HG03095 (cell line): ENCODE measurements around the gene KRT73.

Source experiments
- ATAC-seq: cut with Tn5 transposase; IDR thresholded peaks from one replicate; pipeline ENCODE4 v1.9.1; 2021; ENCODE audit warnings: moderate library complexity; ENCODE audit not compliant: unreplicated experiment

The KRT73 gene

DNA sequence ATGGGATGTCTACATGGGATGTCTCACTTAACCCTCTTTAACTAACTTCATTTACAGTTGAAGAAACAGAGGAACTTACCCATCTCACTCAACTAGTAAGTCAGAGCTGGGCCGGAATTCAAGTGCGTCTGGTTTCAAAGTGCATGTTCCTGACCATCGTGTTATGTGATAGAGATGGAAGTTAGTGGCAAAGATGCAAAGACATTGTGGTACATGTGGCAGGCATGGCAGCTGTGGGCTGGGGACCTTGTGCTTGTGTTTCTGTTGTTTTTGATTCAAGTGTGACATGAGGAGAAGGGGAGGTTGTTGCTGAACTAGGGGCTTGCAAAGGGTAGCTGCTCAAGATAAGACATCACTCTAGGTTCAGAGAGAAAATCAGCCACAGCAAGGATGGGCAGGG, 42.4 kb downstream of the KRT73 start:
- ATAC-seq = no peak

DNA sequence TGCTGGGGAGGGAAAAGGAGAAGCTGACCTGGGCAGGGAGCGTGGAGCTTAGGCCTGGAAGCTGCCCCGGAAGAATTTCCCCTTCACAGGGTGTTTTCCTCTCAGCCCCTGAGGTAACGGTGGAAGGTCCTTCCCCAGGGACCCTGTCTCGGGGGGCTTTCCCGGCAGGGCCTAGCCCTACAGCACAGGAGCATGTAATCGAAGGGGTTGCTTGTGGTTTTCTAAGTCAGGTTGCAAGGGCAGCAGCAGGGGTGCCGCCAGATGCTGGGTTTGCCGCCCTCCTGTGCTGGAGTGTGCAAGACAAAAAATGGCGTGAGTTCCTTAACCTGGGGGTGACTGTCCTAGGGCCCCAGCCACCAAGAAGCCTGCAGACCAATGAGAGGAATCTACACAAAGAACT, 43.1 kb downstream of the KRT73 start:
- no peak for ATAC-seq

DNA sequence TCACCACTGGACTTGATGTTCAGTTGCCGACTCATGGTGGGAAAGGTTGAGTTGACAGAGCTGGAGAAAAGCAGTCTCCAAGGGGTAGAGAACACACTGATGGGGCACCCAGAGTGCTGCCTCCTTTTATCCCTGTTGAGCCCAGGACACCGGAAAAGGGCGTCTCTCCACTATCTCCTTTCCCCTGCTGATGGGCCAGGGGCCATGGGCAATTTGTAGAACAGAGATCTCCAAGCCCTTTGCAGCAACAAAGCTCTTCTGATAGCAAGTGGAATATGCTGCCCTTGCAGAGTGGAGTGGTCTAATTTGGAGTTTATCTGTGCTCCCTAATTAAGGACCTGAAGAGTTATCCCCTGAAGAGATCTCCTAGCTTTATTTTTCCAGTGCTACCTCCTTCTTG, 44.6 kb downstream of the KRT73 start, which contains the start of gene KRT74:
KRT74 (minus strand) TSS at position 101 of the 400 bp plus-strand sequence; CDS start at position 35, 66 bp downstream.
- no peak for ATAC-seq

DNA sequence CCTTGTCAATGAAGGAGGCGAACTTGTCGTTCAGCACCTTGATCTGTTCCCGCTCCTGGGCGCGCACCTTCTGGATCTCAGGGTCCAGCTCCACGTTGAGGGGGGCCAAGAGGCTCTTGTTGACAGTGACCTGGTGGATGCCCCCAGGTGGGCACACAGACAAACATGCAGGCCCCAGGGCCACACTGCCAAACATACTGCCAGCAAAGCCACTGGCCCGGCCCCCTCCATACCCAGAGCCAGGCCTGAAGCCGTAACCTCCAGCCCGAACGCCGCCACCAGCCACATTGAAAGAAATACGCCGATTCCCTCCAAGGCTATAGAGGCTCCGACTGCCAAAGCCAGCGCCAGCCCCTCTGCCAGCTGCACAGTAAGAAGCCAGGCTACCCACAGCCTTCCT, 45.1 kb downstream of the KRT73 start:
- ATAC-seq = no peak

DNA sequence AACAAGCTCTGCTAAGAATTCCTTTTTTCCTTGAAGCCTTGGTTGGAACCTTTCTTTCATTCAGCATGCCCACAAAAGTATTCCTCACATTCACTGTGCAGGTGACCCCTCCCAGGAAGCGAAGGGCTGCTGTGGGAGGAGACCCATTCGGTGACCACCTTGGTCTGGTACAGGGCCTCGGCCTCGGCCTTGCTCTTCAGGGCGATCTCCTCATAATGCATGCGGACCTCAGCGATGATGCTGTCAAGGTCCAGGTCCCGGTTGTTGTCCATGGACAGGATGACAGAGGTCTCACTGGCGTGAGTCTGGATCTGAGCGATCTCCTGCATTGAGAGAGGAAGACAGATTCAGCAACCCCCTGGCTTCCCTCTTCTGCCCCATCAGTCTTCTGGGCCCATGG, 47.8 kb downstream of the KRT73 start:
- ATAC-seq = no peak

DNA sequence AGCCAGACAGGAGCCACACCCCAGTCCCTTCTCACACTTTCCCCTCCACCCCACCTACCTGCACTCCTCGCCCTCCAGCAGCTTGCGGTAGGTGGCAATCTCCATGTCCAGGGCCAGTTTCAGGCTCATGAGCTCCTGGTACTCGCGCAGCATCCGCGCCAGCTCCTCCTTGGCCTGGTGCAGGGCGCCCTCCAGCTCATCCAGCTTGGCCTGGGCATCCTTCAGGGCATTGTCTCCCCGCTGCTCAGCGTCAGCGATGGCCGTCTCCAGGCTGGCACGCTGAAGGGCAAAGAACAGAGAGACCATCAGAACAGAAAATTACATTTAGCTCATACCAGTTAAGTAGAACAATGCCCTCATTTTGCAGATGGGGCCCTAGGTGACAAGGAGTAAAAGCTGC, 50.2 kb downstream of the KRT73 start:
- ATAC-seq = no peak

DNA sequence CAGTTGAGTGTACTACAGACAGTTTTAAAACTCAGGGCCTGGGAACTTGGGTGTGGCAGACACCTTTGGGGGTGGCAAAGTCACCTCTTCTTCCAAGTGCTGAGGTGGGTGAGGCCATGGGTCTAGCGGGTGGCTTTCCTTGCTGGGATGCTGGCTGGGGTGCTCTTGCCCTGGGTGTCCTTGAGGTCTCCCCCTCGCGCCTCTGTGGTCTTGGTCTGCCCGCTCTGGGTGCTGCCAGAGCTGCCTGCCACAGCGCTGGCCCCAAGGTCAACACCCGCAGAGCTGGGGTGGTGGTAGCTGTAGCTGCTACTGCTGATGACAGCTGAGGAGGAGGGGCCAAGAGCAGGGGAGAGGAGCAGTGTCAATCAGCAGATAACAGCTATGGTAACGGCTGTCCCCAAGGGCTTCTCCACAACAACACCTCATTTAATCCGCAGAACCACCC, 51.5 kb downstream of the KRT73 start:
- ATAC-seq = no peak

DNA sequence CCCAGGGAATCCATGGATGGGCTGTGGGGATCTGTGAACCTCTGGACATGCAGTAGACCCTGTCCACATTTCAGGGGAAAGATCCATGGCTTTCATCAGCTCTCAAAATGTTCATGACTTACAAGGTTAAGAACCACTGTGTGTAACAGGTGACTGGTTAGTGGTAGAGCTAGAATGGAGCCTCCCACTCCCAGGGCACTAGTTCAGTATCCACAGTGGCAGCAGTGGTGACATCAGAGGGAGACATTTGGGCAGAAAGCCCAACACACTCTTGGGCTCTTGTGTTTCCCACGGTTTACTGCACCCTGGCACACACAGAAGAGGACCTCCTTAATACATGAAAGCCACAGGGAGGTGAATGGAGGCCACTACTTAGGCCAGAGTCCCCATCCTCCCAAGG, 53.8 kb downstream of the KRT73 start:
- no peak for ATAC-seq

DNA sequence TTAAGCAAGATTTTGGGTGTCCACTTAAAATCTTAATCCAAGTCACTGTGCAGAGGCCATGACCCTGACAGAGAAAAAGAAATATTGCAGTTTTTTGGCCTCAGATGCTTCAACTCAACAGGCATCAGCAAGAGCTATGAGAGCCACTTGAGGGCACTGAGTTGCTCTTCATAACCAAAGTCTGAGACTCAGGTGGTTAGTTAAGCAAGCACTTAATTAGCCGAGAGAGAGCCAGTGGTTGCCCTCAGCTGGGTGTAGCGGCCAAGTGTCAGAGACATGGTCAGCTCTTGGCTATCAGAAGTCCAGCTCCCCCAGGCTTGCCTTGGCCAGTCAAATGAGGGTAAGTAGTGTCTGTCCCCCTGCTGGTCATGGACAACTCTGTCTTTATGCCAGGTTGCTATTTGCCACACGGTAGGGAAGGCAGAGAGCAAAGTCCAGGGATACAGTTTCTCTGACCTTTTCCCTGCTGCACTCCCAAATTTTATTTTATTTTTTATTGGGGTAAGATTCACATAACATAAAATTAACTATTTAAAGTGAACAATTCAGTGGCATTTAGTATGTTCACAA, 56.4 kb downstream of the KRT73 start:
- no peak for ATAC-seq

DNA sequence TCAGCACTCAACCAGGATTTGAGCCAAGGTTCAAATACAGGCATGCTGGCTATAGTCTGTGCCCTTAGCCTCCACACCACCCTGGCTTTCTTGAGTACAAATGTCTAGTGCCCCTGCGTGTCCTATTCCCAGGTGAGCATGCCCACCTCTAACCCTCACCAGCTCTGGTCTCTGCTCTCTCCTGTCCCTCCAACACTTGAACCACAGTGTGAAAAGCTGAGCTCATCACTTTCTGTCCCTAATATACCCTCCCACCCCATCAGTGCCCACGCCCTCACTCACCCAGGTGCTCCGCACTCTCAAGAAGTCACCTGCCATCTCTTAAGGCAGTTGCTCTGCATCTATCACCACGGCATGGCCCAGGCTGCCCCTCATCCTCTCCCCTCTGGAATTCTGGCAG, 58.4 kb downstream of the KRT73 start:
- ATAC-seq = no peak

DNA sequence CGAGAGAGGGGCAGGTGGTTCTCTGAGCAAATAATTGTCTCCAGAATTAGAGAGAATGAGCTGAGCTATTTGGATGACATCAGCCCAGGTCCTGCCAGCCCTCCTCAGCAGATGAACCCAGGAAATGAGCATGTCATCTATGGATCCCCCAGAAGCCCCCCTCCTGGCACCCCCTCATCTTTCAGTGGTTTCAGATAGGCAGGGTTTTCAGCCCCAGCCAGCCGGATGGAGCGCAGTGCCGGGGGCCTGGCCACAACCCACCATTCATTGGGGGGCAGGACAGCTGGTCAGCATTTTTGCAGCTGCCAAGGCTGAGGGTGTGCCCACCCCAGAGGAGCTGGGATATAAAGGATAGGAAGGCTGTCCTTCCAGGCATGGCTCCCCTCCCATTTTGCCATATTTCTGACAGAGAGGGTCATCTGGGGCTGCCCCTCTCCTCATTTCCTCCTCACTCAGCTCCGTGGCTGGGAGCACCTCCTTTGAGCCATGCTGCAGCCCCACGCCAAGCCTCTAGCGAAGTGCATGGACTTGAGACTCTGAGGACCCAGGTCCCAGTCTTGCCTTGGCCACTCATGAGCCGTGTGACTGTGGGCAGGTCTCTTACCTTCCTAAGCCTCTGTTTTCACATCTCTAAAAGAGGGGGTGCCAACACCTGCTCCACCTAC, 59.4 kb downstream of the KRT73 start:
- ATAC-seq = no peak
